HCEC 1CT (cell line): ENCODE measurements around the gene UBE2L3.
A peak's percentile ranks its signal among the peaks of the same experiment; 100 is the strongest.
"Not testable (repeated sequence)": the region's sequence is repeated elsewhere in the genome, so short reads cannot be mapped to it uniquely, and the experiment has no call there.

ENCODE experiments used
- DNase-seq: peaks from one replicate; pipeline ENCODE4 v3.0.0-alpha.2; 2017

UBE2L3 gene

GRCh38 chr22:21567456-21568346, at the start of gene UBE2L3:
TSS of gene UBE2L3 (plus strand) at chr22:21567714. CDS start at chr22:21567745, 31 bp downstream.
- DNase-seq = peak; percentile 77

- not testable (repeated sequence) for DNase-seq
Measured at GRCh38 chr22:21526705-21527500, 40.6 kb upstream of the UBE2L3 start.

- not testable (repeated sequence) for DNase-seq
Measured at GRCh38 chr22:21531525-21531924, 36.0 kb upstream of the UBE2L3 start.

- DNase-seq = not testable (repeated sequence)
Measured at GRCh38 chr22:21532863-21533648, 34.5 kb upstream of the UBE2L3 start.

GRCh38 chr22:21539862-21540261, 27.7 kb upstream of the UBE2L3 start:
- DNase-seq = not testable (repeated sequence)

- not testable (repeated sequence) for DNase-seq
Measured at GRCh38 chr22:21544432-21545322, 22.8 kb upstream of the UBE2L3 start.

- DNase-seq = not testable (repeated sequence)
Measured at GRCh38 chr22:21549558-21549957, 18.0 kb upstream of the UBE2L3 start.

GRCh38 chr22:21550008-21550677, 17.4 kb upstream of the UBE2L3 start:
- not testable (repeated sequence) for DNase-seq

GRCh38 chr22:21550678-21551047, 16.9 kb upstream of the UBE2L3 start:
- DNase-seq = not testable (repeated sequence)

GRCh38 chr22:21551361-21551760, 16.2 kb upstream of the UBE2L3 start, which contains the start of gene RIMBP3C:
TSS of gene RIMBP3C (minus strand) at chr22:21551461. CDS start at chr22:21550976, 485 bp downstream.
- not testable (repeated sequence) for DNase-seq

- DNase-seq = not testable (repeated sequence)
Measured at GRCh38 chr22:21559345-21560125, 8.0 kb upstream of the UBE2L3 start.

GRCh38 chr22:21560657-21561056, 6.9 kb upstream of the UBE2L3 start:
- not testable (repeated sequence) for DNase-seq

GRCh38 chr22:21563912-21564311, 3.6 kb upstream of the UBE2L3 start:
- no peak for DNase-seq

GRCh38 chr22:21564411-21564810, 3.1 kb upstream of the UBE2L3 start:
- no peak for DNase-seq

GRCh38 chr22:21568347-21569075, 997 bp downstream of the UBE2L3 start:
- peak; percentile 6 for DNase-seq

- DNase-seq = not testable (repeated sequence)
Measured at GRCh38 chr22:21569076-21569427, 1.5 kb downstream of the UBE2L3 start.

GRCh38 chr22:21569459-21570170, 2.1 kb downstream of the UBE2L3 start:
- DNase-seq = no peak

- DNase-seq = no peak
Measured at GRCh38 chr22:21570398-21570797, 2.9 kb downstream of the UBE2L3 start.

GRCh38 chr22:21571679-21572078, 4.2 kb downstream of the UBE2L3 start:
- DNase-seq = no peak
